K562 (cell line): ENCODE data around the gene ADD1. TPM values are rescaled to one million over a fixed set of nuclear protein-coding genes. Genes with fewer than 3 reads are reported as not detected.

Source experiments
- BACH1 ChIP-seq: fragments of 200-800 bp; sonication (Bioruptor generic); IDR thresholded peaks from 2 replicates; pipeline ENCODE4 v1.6.1; 2016; ENCODE audit warnings: missing genetic modification characterization, missing compliant biosample characterization
- BCOR ChIP-seq: fragments of 450-650 bp; IDR thresholded peaks from 2 replicates; pipeline ENCODE4 v1.6.1; 2016
- CHD7 ChIP-seq: fragments of 200-600 bp; sonication (generic); IDR thresholded peaks from one replicate; pipeline ENCODE4 v1.6.1; 2012; ENCODE audit warnings: mild to moderate bottlenecking, low read depth, low read length, inconsistent platforms
- RBFOX2 ChIP-seq: fragments of 200-400 bp; formaldehyde crosslinking; IDR thresholded peaks from 2 replicates; pipeline ENCODE4 v1.6.1; 2017; ENCODE audit warnings: low read depth, mild to moderate bottlenecking, low read length, moderate library complexity
- polyA plus RNA-seq, 8 experiments: library from polyadenylated mRNA; depleted of rRNA in 4 of 8; stranded (reverse) in 5 of 8; unstranded in 3 of 8; fragments of >200 nt; fragmentation: Nextera tagmentation in 2 of 8; fragmentation: Illumina TruSeq in 1 of 8; extraction: Ambion mirVana in 2 of 8; extraction: Trizol in 1 of 8; gene quantifications; 2 replicates each; pipeline versions ENCODE4 v1.2.1 to v1.2.3, GENCODE V29; 2011 to 2014; ENCODE audit warnings: inconsistent platforms in 1 of 8, missing spikeins in 1 of 8
- total RNA-seq, 7 experiments: library from RNA; depleted of rRNA in 6 of 7; stranded (reverse); fragments of >200 nt in 6 of 7; fragmentation: Illumina TruSeq in 2 of 7; extraction: Trizol in 2 of 7; gene quantifications; 2 replicates each; pipeline versions ENCODE4 v1.2.1 to v1.2.3, GENCODE V29; 2011 to 2021; ENCODE audit warnings: low replicate concordance in 1 of 7

Gene ADD1
- total and polyA plus RNA-seq, 9 of the 15 experiments (the other 6 are each of a cell fraction or from before 2014, with no cell fraction given), result 17.5 to 153 (median 74.0) TPM

- TF ChIP-seq CHD7 (no peak), BCOR (peak; percentile 70), RBFOX2 (0 out of 2 replicates have a peak, but pooled peaks have one; percentile 43), BACH1 (no peak)
Observed at GRCh38 chr4:2795893-2796848, 47.5 kb upstream of the ADD1 start (continued).
